Measurements from ENCODE around the gene NHS. TPM values are rescaled to one million over a fixed set of nuclear protein-coding genes. Genes with fewer than 3 reads are reported as not detected.

The NHS gene
- polyA plus RNA-seq, 1 donor (not counting 4 experiments of a cell fraction or from before 2014, with no cell fraction given), result 5.4 TPM

- Histone ChIP-seq H3K4me2 (ENCODE audit: control insufficient read depth, extremely low read depth, insufficient read depth, low read depth, low read length) (no peak overlapping the region), H4K20me1 (ENCODE audit: control insufficient read depth, extremely low read depth, insufficient read depth, low read length) (no peaks in the 10 kb centered on the region), H3K9me1 (ENCODE audit: control insufficient read depth, extremely low read depth, insufficient read depth, low read length) (no peaks in the 10 kb centered on the region), H3K9me3 (ENCODE audit: control insufficient read depth, low read depth, low read length) (no peaks in the 10 kb centered on the region), H3K79me2 (ENCODE audit: control insufficient read depth, insufficient read depth, low read length) (peaks cover 2% of the 10 kb centered on the region), H3K4me3 (ENCODE audit: control insufficient read depth in 2 of 3, extremely low read depth in 1 of 3, insufficient read depth in 2 of 3, low read depth in 1 of 3, low read length in 3 of 3) (no peak overlapping the region), H3K27me3 (ENCODE audit: control insufficient read depth, extremely low read depth, insufficient read depth, low read length) (no peaks in the 10 kb centered on the region), H2AFZ (ENCODE audit: control insufficient read depth, low read length) (no peak overlapping the region), H3K36me3 (ENCODE audit: control insufficient read depth in 2 of 2, extremely low read depth in 1 of 2, insufficient read depth in 2 of 2, low read length in 2 of 2) (no peaks in the 10 kb centered on the region), H3K9ac (ENCODE audit: control insufficient read depth, extremely low read depth, insufficient read depth, low read length) (no peak overlapping the region), H3K27ac (ENCODE audit: control insufficient read depth, insufficient read depth, low read length) (no peak overlapping the region), H3K4me1 (ENCODE audit: control insufficient read depth, extremely low read depth, insufficient read depth, low read length) (peaks cover 2% of the 10 kb centered on the region)
- TF ChIP-seq CTCF (optimal IDR thresholded peaks at IDR 0.05 in 1 of 3, IDR thresholded peaks at IDR 0.05 in 1 of 3, conservative IDR thresholded peaks at IDR 0.05 in 1 of 3; ENCODE audit: extremely low read depth in 1 of 3, insufficient read depth in 2 of 3, low read length in 3 of 3) (no peak), EZH2 (IDR thresholded peaks at IDR 0.05; ENCODE audit: low read length) (no peak)
- dilution Hi-C loops (cut with MboI; ENCODE audit: extremely low pct_ligation_motif_present, low sequenced_read_pairs), result no loop called here
- FAIRE-seq (no peak), DNase-seq (ENCODE audit: low read depth, low spot score) (no peak)
These were observed 263.7 kb downstream of the NHS start for GRCh38 chrX:17638731-17639130.

GRCh38 chrX:17642891-17643290, 267.9 kb downstream of the NHS start:
- Histone ChIP-seq H3K36me3 (ENCODE audit: control insufficient read depth in 2 of 2, extremely low read depth in 1 of 2, insufficient read depth in 2 of 2, low read length in 2 of 2) (no peaks in the 10 kb centered on the region), H3K9me3 (ENCODE audit: control insufficient read depth, low read depth, low read length) (no peaks in the 10 kb centered on the region), H3K4me1 (ENCODE audit: control insufficient read depth, extremely low read depth, insufficient read depth, low read length) (no peaks in the 10 kb centered on the region), H3K9me1 (ENCODE audit: control insufficient read depth, extremely low read depth, insufficient read depth, low read length) (no peaks in the 10 kb centered on the region), H3K4me3 (ENCODE audit: control insufficient read depth in 2 of 3, extremely low read depth in 1 of 3, insufficient read depth in 2 of 3, low read depth in 1 of 3, low read length in 3 of 3) (no peak overlapping the region), H3K79me2 (ENCODE audit: control insufficient read depth, insufficient read depth, low read length) (no peaks in the 10 kb centered on the region), H3K4me2 (ENCODE audit: control insufficient read depth, extremely low read depth, insufficient read depth, low read depth, low read length) (no peak overlapping the region), H3K27ac (ENCODE audit: control insufficient read depth, insufficient read depth, low read length) (no peak overlapping the region), H3K27me3 (ENCODE audit: control insufficient read depth, extremely low read depth, insufficient read depth, low read length) (no peaks in the 10 kb centered on the region), H4K20me1 (ENCODE audit: control insufficient read depth, extremely low read depth, insufficient read depth, low read length) (no peaks in the 10 kb centered on the region), H3K9ac (ENCODE audit: control insufficient read depth, extremely low read depth, insufficient read depth, low read length) (no peak overlapping the region), H2AFZ (ENCODE audit: control insufficient read depth, low read length) (no peak overlapping the region)
- DNase-seq (ENCODE audit: low read depth, low spot score) (no peak), FAIRE-seq (no peak)
- dilution Hi-C loops (cut with MboI; ENCODE audit: extremely low pct_ligation_motif_present, low sequenced_read_pairs), result no loop called here
- no peak for TF ChIP-seq CTCF (optimal IDR thresholded peaks at IDR 0.05 in 1 of 3, IDR thresholded peaks at IDR 0.05 in 1 of 3, conservative IDR thresholded peaks at IDR 0.05 in 1 of 3; ENCODE audit: extremely low read depth in 1 of 3, insufficient read depth in 2 of 3, low read length in 3 of 3)
- TF ChIP-seq EZH2 (IDR thresholded peaks at IDR 0.05; ENCODE audit: low read length), result no peak
